GM21528 (cell line): ENCODE data around the gene CLCF1.

ENCODE experiments used
- ATAC-seq: cut with Tn5 transposase; IDR thresholded peaks from one replicate; pipeline ENCODE4 v1.9.1; 2021; ENCODE audit warnings: mild to moderate bottlenecking, moderate library complexity; ENCODE audit not compliant: unreplicated experiment, low FRiP score

Gene CLCF1

DNA sequence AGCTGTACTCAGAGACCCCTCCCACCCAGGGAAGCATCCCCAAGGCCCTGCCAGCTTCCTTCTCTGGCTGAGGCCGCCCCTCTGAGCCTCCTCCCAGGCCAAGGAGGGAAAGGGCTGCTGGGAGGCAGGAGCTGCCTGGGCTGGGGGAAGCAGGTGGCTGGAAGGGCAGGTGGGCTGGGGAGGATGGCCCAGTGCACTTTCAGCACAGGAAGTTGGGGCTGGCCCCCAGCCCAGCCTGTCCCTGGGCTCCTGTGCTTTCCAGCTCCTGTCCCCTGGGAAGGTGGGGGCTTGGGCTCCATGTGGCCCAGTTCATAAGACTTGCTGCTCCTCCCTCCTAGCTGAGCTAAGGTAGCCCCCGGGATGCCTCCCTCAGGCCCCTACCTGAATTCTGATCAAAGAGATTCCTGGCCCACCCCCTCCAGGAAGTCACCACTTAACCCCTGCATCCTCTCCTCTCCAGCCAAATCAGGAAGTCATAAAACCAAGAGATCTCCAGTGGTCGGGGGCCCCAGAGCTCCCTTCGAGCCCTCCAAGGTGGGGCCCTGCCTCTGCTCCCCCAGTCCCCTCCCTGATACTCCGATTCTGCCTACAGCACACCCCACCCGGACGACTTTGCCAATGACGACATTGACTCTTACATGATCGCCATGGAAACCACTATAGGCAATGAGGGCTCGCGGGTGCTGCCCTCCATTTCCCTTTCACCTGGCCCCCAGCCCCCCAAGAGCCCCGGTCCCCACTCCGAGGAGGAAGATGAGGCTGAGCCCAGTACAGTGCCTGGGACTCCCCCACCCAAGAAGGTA lies 23.4 kb upstream of the CLCF1 start:
- ATAC-seq = no peak

GRCh38 chr11:67396259-67396581 lies 22.8 kb upstream of the CLCF1 start:
- ATAC-seq = no peak

- ATAC-seq = no peak
Observed at GRCh38 chr11:67395555-67396258, 22.3 kb upstream of the CLCF1 start.

GRCh38 chr11:67393990-67394389 lies 20.6 kb upstream of the CLCF1 start:
- ATAC-seq = no peak

- no peak for ATAC-seq
Observed at GRCh38 chr11:67393437-67393836, 20.0 kb upstream of the CLCF1 start.

DNA sequence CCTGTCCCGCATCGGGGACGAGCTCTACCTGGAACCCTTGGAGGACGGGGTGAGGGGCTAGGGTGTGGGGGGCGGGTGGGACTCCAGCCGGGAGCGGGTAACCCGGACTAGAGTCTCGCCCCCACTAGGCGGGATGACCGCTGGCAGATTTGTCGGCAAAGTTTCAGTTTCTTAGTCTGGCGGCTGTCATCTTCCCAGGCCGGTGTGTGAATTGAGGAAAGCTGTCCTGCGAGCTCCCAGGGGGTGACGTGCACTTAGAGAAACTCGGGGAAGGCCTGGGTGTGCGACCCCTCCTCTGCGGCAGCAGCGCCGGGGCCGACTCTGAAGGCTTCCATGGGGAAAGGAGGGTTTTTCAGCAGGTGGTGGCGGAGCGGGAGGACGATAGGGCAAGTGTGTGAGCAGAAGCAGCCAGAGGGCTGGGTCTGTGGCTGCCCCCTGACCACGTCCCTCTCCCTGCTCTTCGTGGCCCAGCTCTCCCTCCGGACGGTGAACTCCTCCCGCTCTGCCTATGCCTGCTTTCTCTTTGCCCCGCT lies 18.9 kb upstream of the CLCF1 start:
- peak; percentile 2 for ATAC-seq

DNA sequence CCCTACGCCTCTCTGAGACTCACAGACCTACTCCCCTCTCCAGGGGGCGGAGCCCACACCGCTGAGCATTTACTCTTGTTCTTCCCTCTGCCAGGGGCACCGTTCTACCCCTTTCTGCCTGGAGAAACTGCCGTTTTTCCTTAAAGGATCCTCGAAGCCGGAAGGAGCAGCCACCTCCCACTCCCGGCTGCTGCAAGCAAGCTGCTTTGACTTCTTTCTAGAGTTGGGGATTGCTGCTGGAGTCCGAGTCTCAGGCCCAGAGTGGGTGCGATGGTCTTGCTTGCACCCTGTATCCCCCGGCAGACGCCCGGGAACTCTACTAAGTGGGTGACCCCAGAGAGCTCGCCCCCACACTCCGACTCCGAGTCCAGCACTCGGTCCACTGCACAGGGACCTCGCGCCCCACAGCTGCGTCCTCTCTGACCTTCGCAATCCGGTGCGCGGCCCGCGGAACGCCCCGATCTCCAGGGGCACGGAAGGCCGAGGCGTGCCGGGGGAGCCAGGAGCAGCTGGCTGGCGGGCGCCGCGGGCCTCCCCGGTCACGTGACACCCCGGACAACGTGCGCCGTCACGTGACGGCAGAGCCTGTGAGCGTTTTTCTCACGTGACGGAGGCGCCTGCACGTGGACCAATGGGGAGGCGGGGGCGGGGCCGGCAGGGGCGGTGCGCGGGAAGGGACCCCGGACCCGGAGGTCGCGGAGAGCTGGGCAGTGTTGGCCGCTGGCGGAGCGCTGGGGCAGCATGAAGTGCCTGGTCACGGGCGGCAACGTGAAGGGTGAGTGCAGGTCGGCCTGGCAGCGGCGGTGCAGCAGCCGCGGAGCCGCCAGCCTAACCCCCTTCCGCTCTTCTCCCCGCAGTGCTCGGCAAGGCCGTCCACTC lies 18.1 kb upstream of the CLCF1 start, which contains the start of gene RAD9A:
Gene RAD9A (plus strand): TSS at position 683 of the 879 bp plus-strand sequence. CDS start 59 bp downstream, at position 742.
- ATAC-seq = peak; percentile 61

DNA sequence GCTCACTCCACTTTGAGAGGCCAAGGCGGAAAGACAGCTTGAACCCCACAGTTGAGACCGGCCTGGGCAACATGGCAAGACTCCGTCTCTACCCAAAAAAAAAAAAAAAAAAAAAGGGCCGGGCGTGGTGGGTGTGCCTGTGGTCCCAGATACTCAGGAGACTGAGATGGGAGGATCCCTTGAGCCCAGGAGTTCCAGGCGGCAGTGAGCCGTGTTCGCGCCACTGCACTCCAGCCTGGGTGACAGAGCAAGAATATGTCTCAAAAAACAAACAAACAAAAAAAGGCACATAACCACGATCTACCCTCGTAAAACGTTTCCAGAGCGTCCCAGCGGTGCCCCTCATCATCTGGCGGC lies 17.5 kb upstream of the CLCF1 start:
- no peak for ATAC-seq

DNA sequence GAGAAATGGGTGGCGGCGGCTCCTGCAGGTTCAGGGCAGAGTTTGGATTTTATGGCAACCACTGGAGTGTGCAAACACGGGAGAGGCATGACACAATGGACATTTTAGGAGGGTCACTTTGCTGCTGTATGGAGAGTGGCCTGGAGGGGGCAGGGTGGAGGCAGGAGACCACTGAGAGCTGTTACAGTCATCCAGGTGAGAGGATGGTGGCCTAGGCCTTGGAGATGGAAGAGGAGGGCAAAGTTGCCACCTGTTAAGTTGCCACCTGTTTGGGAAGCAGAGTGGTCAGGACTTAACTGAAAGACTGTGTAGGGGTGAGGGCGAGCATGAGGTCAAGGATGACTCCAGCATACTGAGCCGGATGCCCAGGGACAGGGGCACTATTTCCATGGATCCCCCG lies 16.1 kb upstream of the CLCF1 start:
- no peak for ATAC-seq

DNA sequence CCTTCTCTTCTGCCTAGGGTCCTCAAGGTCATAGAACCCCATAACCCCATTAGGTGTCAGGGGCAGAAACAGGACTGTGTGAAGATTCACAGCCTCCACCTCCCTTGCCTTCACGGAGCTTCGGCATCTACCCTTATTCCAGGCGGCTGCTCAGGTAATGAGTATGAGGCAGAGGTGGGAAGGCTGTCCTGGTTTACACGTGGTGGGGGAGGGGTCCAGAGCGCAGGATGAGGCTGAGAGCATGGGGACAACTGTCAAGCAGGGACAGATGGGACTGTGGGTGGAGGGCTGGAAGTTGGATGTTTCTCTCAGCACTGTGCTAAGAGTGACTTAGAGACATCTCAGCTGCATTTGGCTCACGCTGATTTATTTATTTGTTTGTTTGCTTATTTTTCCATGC lies 14.1 kb upstream of the CLCF1 start:
- ATAC-seq = no peak

GRCh38 chr11:67387069-67387468 lies 13.7 kb upstream of the CLCF1 start:
- ATAC-seq = no peak

- no peak for ATAC-seq
Observed at GRCh38 chr11:67384851-67385366, 11.5 kb upstream of the CLCF1 start.

- peak; percentile 54 for ATAC-seq
Observed at GRCh38 chr11:67382276-67383136, 9.1 kb upstream of the CLCF1 start.

GRCh38 chr11:67381244-67381972 lies 8.0 kb upstream of the CLCF1 start:
- ATAC-seq = no peak

- no peak for ATAC-seq
Observed at GRCh38 chr11:67379061-67380058, 6.0 kb upstream of the CLCF1 start.

DNA sequence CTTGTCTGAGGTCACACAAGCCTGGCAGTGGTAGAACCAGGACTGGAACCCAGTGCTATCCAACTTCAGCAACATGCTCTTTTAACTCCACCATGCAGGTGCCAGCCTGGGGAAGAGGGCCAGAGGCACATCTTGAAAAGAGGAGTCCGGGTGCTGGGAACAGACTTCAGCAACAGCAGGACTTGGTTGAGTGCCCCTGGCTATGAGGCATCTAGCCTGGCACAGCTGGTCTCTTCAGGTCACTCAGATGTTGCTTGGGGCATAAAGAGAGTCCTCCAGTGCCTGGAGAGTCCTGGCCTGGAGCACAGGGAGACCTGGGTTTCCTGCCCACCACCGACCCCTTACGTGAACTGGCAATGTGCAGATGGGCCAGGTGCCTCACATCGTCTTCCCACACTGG lies 5.1 kb upstream of the CLCF1 start:
- ATAC-seq = no peak

- no peak for ATAC-seq
Observed at GRCh38 chr11:67376873-67377808, 3.7 kb upstream of the CLCF1 start.
